ENCODE data around the gene ABHD16B. TPM values are rescaled to one million over a fixed set of nuclear protein-coding genes. Genes with fewer than 3 reads are reported as not detected.

The ABHD16B gene
- polyA plus RNA-seq, 1 donor, result not detected

- no peak for DNase-seq
These were observed 34.6 kb downstream of the ABHD16B start for GRCh38 chr20:63895952-63896263.

GRCh38 chr20:63896264-63897105, 35.2 kb downstream of the ABHD16B start:
- DNase-seq, result peak; percentile 49

- no peak for DNase-seq
These were observed 36.8 kb downstream of the ABHD16B start for GRCh38 chr20:63897978-63898561.

- DNase-seq, result no peak
These were observed 37.7 kb downstream of the ABHD16B start for GRCh38 chr20:63898882-63899558.

- DNase-seq, result no peak
These were observed 39.1 kb downstream of the ABHD16B start for GRCh38 chr20:63900413-63900812.

GRCh38 chr20:63903796-63904561, 42.7 kb downstream of the ABHD16B start:
- DNase-seq, result no peak

GRCh38 chr20:63908008-63908682, 46.8 kb downstream of the ABHD16B start:
- DNase-seq, result no peak

- no peak for DNase-seq
These were observed 49.9 kb downstream of the ABHD16B start for GRCh38 chr20:63911176-63911575.

Other genes with a start within 250 kb of the ABHD16B start
- 8.0 TPM for gene GMEB2, start 234.4 kb upstream of the ABHD16B start, polyA plus RNA-seq (ENCODE audit: insufficient read length)
- gene STMN3, start 208.1 kb upstream of the ABHD16B start, polyA plus RNA-seq (ENCODE audit: insufficient read length), result 13.5 TPM
- gene RTEL1, start 203.2 kb upstream of the ABHD16B start, polyA plus RNA-seq (ENCODE audit: insufficient read length), result 12.2 TPM
- gene TNFRSF6B, start 164.8 kb upstream of the ABHD16B start, polyA plus RNA-seq (ENCODE audit: insufficient read length), result 1.6 TPM
- 31.7 TPM for gene ARFRP1, start 153.5 kb upstream of the ABHD16B start, polyA plus RNA-seq (ENCODE audit: insufficient read length)
- 17.1 TPM for gene ZGPAT, start 153.5 kb upstream of the ABHD16B start, polyA plus RNA-seq (ENCODE audit: insufficient read length)
- gene LIME1, start 124.8 kb upstream of the ABHD16B start, polyA plus RNA-seq (ENCODE audit: insufficient read length), result 6.2 TPM
- gene SLC2A4RG, start 121.7 kb upstream of the ABHD16B start, polyA plus RNA-seq (ENCODE audit: insufficient read length), result 189 TPM
- gene ZBTB46, start 30.2 kb upstream of the ABHD16B start, polyA plus RNA-seq (ENCODE audit: insufficient read length), result 24.7 TPM
- 87.2 TPM for gene TPD52L2, start 3.8 kb downstream of the ABHD16B start, polyA plus RNA-seq (ENCODE audit: insufficient read length)
- 33.3 TPM for gene DNAJC5, start 33.6 kb downstream of the ABHD16B start, polyA plus RNA-seq (ENCODE audit: insufficient read length)
- 54.9 TPM for gene UCKL1, start 94.9 kb downstream of the ABHD16B start, polyA plus RNA-seq (ENCODE audit: insufficient read length)
- 29.8 TPM for gene ZNF512B, start 108.4 kb downstream of the ABHD16B start, polyA plus RNA-seq (ENCODE audit: insufficient read length)
- gene SAMD10, start 118.1 kb downstream of the ABHD16B start, polyA plus RNA-seq (ENCODE audit: insufficient read length), result 4.4 TPM
- gene PRPF6, start 119.6 kb downstream of the ABHD16B start, polyA plus RNA-seq (ENCODE audit: insufficient read length), result 63.6 TPM
- gene C20orf204, start 174.7 kb downstream of the ABHD16B start, polyA plus RNA-seq (ENCODE audit: insufficient read length), result 1.0 TPM
- gene SOX18, start 188.1 kb downstream of the ABHD16B start, polyA plus RNA-seq (ENCODE audit: insufficient read length), result 19.6 TPM
- gene TCEA2, start 201.7 kb downstream of the ABHD16B start, polyA plus RNA-seq (ENCODE audit: insufficient read length), result 49.9 TPM
- gene RGS19, start 218.0 kb downstream of the ABHD16B start, polyA plus RNA-seq (ENCODE audit: insufficient read length), result 6.9 TPM
- 1.1 TPM for gene OPRL1, start 218.6 kb downstream of the ABHD16B start, polyA plus RNA-seq (ENCODE audit: insufficient read length)
- gene LKAAEAR1, start 222.9 kb downstream of the ABHD16B start, polyA plus RNA-seq (ENCODE audit: insufficient read length), result not detected
- not detected for gene NPBWR2, start 246.1 kb downstream of the ABHD16B start, polyA plus RNA-seq (ENCODE audit: insufficient read length)

All from hindlimb muscle (tissue), 1 donor.